Activated CD4-positive, alpha-beta T cell treated with anti-CD3 and anti-CD28 coated beads for 48 hours (primary cell): Measurements from ENCODE around the gene PSME3.

Experiments used
- DNase-seq: peaks from one replicate; pipeline ENCODE4 v3.0.0-alpha.2; 2020

Gene PSME3

DNA sequence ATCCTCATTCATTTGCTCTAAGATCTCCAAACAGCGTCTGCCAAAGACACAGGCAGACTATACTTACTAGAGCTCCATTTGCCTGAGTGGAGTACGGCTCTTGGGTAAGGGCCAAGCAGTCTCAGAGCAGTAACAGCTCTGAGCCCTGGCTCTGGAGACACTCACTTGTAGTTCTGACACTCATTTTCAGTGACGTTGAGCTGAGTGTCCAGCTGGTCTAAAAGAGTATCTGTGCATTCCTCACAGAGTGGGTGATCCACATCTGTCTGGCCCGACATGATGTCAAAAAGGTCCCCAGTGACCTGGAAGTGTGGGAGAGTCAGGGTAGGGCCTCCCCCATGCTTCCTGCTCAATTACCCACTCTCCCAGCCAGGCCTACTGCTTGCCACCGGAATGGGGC, 14.8 kb upstream of the PSME3 start:
- no peak for DNase-seq

DNA sequence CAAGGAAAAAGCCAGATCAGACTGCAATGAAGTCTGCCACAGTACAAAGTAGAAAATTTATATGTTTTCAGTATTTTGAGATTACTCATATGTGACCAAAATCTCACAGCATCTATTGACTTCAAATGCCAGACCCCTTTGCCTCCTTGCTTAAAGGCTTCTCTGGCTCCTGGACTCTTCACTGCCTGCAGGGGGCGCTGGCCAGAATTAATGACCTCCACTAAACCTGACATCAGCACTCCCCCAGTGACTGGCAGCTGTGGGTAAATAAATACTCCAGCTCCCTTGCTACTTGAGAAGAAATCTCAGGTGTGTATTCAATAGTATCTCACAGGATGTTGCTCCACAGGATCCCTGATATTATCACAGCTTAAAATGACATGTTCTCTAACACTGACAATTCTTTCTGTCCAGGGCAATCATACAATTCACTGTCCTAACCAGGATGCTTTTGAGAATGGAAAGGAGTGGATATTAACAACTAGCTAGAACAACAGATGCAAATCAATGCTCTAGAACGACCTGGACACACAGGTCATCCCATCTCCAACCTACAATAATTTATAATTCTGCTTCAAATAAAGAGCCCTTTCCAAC, 13.2 kb upstream of the PSME3 start:
- peak; percentile 85 for DNase-seq

DNA sequence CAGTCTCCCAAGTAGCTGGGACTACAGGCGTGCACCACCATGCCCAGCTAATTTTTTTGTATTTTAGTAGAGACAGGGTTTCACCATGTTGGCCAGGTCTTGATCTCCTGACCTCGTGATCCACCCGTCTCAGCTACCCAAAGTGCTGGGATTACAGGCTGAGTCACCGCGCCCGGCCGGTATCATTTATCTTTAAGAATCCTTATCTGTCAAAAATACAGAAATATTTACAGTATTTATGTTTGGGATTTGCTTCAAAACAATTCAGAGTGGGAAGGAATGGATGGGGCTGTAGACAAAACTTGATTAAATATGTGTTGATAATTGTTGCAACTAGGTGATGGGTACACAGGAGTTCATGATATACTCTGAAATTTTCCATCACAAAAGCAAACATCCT, 12.0 kb upstream of the PSME3 start:
- no peak for DNase-seq

DNA sequence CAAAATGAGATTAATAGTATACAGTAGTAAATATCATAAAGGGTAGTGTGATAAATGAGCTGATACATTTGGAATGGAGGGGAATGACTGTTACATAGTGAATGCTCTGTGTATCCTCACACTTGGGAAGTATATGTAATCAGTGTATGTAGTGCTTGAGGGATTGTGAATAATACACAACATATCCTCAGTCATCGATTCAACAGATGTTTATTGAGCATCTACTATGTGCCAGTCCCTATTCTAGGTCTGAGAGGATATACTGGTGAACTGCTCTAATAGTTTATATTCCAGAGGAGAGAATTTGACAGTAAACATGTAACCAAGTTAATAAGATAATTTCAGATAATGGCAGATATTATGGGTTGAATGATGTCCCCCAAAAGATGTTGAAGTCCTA, 5.7 kb upstream of the PSME3 start:
- DNase-seq: no peak

DNA sequence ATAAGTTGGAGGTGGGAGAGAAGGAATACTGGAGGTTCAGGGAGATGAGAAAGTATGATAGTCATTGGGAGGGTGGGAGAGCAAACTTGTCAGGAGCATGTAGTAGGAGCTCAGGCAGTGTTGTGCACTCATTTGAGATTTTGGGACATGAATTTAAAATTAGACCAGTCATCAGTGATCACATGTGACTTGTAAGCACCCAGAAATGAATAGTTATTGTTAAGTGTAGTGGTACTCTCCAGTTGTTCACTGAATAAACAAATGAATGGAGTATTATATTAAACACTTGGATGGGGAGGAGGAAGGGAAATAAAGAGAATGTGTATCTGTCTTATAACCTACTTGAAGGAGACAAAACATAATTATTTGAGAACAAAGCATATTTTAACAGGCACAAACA, 2.2 kb upstream of the PSME3 start:
- DNase-seq: no peak

DNA sequence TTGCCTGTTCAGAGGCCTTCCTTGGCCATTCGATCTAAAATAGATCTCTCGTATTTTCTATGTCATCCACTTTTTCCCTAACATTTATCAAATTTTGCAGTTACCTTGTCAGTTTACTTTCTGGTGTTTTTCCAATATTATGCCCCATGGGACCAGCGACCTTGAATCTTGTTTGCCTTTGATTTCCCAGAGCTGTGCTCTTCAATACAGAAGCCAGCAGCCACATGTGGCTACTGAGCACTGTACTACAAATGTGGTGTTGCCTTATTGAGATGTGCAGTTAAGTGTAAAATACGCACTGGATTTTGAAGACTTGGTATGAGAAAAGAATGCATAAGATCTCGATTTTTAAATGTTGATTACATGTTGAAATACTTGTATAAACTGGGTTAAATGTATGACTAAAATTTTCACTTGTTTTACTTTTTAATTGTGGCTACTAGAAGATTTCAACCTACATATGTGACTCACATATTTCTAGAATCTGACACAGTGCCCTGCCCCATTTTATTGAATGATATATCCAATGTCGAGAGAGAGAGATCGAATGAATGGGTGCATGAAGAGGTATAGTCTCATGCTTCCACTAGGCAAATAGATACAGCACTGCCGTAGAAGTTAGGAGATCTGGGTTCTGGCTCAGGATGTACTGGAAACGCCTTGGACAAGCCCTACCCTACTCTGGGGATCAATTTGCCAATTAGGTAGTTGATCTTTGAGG, 824 bp upstream of the PSME3 start:
- no peak for DNase-seq

DNA sequence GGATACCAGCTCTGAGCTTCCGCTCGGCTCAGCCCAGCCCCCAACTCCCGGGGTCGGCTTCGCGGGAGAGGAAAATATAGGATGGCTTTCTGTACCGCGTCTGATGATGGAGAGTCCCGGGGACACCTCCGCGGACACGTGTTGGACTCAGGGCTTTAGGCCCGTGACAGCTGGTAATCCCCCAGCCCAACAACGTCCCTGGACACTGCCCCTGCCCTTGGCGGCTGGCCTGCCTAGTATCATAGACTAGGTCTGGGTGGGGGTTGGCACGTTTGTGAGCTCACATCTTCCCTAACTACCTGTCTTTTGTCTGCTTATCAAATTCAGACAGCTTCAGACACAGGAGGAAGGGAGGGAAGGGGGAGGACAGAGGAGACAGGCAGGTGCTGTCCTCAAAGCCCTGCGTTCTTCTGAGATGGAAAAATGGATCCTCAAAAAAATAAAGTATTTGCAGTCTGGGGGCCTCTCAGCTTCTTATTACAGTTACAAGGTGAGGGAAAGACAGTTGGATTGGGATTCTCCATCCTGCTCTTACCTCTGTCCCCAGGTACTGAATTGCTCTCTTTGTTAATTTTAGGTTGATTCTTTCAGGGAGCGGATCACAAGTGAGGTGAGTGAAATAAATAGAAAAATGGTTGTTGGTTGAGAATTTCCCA, 698 bp downstream of the PSME3 start:
- no peak for DNase-seq

DNA sequence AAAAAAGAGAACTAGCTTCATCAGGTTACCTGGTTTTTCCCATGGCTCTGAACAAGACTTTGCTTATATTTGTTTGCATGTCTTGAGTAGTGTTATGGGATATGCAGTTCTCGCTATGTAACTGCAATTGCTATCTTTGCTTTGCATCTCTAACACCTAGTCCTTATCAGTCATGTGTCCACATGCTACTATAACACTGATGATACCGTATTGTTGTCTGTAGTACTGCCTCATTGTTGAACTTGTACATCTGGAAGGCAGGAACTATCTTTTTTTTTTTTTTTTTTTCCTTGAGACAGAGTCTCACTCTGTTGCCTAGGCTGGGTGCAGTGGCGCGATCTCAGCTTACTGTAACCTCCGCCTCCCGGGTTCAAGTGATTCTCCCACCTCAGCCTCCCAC, 2.5 kb downstream of the PSME3 start:
- no peak for DNase-seq

DNA sequence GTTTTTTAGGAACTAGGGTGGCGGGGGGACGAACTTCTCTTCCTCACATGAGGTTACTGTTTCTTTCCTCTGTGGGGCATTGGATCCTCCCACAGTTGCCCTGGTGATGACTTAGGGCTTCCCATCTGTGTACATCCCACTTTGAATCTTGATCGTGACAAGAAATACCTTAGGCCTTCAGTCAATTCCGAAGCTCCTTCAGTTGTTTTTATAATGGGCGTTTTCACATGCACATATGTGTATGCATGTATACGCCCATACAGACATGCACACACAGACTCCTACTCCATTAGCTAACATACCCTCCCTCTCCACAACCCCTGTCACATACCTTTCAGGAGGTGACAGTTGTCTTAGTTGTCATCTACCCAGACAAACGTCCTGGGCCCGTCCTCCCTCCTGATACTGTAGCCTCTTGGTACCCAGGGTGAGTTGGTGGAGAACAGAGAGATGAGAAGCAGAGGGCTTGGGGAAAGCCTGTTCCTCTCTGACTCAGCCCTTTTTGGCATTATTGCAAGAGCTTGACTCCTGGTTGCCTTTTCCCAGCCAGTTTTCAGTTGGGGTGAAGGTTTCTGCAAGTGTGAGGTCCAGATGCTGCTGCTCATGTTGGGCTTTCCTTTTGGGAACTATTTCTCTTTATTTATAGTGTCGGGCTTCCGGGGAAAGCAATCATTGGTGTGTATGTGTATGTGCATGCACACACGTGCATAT, 8.9 kb downstream of the PSME3 start:
- DNase-seq: no peak

DNA sequence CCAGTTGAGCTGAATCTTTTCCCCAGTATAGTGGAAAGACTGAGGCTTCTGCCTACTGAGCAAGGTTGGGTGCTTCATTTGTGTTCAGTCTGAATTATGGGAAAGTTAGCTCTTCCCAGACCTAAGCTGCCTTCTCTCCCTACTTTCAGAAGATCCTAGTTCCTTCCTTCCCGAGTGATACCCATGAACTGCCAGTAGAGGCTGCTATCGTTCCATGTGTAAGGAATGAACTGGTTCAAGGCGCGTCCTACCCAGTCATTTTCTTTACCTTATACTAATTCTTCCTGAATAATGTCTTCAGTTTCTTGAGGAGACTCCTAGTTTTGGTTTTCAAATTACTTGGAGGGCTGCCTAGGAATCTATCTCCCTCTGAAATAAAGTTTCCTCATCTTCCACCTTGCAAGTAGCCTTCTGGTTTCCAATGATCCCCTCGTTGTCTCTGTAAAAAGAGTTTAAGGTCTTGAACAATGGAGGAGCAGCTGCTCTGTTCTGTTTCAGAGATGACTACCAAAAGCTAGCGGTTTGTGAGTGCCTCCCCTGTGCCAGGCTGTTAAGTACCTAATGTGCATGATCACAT, 10.2 kb downstream of the PSME3 start:
- DNase-seq: no peak

DNA sequence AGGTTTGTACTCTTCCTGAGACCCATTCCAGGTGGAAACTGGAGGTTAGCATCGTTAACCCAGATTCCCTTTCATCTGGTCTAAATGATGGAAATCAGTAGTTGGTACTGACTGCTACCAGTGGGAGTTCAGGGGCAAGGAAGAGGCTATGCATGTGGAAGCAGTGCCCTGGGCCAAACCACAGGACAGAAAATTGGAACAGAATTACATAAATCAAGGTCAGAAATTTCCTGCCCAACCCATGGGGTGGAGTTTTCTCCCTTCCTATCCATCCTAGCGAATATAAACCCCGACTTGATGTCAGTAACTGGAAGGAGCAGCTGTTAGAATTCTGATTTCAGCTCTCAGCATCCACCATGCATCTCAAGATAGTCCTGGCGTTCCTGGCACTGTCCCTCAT, 11.1 kb downstream of the PSME3 start, which contains the start of gene AOC2:
TSS of gene AOC2 (plus strand) at position 310 of the 400 bp plus-strand sequence. CDS start at position 357, 47 bp downstream.
- DNase-seq: no peak

DNA sequence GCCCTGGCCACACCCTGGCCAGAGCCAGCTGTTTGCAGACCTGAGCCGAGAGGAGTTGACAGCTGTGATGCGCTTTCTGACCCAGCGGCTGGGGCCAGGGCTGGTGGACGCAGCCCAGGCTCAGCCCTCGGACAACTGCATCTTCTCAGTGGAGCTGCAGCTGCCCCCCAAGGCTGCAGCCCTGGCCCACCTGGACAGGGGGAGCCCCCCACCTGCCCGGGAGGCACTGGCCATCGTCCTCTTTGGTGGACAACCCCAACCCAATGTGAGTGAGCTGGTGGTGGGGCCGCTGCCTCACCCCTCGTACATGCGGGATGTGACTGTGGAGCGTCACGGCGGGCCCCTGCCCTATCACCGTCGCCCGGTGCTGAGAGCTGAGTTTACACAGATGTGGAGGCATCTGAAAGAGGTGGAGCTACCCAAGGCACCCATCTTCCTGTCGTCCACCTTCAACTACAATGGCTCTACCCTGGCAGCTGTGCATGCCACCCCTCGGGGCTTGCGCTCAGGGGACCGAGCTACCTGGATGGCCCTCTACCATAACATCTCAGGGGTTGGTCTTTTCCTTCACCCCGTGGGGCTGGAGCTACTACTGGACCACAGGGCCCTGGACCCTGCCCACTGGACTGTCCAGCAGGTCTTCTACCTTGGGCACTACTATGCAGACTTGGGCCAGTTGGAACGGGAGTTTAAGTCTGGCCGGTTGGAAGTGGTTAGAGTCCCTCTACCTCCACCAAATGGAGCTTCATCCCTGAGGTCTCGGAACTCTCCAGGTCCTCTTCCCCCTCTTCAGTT, 11.8 kb downstream of the PSME3 start:
- no peak for DNase-seq

DNA sequence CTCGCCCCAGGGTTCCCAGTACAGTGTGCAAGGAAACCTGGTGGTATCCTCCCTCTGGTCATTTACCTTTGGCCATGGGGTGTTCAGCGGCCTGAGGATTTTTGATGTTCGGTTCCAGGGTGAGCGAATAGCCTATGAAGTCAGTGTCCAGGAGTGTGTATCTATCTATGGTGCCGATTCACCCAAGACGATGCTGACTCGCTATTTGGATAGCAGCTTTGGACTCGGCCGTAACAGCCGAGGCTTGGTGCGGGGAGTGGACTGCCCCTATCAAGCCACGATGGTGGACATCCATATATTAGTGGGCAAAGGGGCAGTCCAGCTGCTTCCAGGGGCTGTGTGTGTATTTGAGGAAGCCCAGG, 12.3 kb downstream of the PSME3 start:
- DNase-seq: no peak

DNA sequence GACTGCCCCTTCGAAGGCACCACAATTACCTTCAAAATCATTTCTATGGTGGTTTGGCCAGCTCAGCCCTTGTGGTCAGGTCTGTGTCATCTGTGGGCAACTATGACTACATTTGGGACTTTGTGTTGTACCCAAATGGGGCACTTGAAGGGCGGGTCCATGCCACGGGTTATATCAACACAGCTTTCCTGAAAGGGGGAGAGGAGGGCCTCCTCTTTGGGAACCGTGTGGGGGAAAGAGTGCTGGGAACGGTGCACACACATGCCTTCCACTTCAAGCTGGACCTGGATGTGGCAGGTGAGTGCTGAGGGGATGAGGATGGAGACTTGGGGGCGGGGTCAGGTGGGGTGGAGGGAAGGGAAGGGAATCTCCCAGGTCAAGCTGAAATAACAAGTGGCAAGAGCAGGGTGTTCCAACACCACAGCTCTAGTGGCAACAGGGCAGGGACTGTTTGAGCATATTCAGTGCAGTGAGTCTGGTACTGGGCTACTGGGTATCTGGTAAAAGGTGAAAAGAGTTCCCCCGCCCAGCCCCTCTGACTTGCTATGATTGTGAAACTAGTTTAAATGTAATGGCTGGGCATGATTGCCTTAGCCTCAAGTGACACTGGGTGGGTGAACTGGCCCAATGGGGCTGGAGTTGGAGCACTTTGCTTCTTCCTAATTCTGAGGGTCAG, 12.9 kb downstream of the PSME3 start:
- DNase-seq: peak; percentile 73

DNA sequence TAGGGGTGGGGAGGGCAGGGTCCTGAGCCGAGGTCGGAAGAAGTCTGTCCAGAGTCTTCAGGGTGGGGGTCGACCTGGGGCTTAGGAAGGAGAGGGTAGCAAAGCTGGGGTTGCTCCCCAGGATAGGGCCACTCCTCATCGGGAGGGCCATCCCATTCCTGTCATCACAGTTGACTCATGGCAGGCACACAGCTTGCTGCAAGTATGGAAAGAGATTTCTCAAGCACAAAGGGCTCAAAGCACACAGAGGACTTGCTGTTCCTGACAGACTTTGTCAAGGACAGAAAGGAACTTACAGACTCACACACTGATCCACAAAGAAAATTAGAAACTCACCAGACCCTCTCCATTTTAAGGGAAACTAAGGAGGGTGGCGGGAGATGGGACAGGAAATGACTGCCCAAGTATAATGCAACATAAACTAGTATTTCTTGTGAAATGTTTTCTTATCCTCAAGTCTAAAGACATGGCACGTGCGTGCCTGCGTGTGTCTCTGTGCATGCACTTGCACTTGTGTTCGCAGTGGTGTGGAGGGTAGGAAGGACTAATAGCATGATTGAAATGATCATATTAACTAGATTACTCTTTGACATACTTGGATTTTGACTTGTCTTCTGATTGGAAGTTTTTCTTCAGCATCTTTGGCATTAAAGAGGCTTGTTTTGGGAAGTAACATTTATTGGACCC, 13.5 kb downstream of the PSME3 start:
- DNase-seq: no peak

DNA sequence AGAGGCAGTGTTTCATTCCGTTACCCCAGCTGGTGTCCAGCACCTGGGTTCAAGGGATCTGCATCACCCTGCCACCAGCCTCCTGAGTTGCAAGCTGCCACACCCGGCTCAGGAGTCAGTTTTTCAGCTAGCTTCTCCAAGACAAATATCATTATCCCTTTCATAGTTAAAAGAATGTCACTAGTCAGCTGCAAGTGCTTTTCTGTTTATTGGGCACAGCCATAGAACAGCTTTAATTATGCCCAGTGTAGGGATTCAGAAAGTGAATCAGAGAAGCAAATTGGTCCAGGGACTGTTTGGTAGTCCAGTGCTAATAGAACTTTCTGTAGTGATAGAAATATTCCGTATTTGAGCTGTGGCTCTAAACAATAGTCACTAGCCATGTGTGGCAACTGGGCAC, 14.9 kb downstream of the PSME3 start:
- no peak for DNase-seq

DNA sequence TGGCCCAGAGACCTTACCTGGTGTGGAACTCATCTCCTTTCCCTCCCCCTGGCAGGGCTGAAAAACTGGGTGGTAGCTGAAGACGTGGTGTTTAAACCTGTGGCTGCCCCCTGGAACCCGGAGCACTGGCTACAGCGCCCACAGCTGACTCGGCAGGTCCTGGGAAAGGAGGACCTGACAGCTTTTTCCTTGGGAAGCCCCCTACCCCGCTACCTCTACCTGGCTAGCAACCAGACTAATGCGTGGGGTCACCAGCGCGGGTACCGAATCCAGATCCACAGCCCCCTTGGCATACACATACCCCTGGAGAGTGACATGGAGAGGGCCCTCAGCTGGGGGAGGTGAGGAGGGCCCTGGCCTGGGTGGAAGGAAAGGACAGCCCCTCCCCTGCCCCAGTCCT, 15.8 kb downstream of the PSME3 start:
- DNase-seq: no peak

DNA sequence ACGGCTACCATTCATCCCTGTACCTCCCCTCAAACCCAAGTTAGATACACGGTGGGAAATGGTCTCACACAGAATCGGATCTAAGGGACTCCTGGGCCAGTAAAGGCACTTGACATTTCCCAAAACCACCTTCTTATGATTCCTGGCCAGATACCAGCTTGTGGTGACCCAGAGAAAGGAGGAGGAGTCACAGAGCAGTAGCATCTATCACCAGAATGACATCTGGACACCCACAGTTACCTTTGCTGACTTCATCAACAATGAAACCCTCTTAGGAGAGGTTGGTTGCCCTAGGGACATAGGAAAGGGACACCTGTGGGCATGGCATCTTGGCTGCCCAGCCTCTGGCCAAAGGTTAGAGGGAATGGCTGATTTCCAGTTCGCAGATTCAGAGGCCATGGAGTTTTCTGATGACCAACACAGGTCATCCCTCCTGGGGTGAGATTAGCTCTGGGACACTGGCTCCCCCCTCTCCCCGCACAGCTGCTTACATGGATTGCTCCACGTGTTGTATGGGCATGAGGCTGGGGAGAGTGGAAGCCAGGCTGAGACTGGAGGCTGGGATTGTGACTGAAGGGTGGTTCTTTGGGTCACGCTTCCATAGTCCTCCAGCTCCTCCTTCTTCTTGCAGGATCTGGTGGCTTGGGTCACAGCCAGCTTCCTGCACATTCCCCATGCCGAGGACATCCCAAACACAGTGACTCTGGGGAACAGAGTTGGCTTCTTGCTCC, 16.4 kb downstream of the PSME3 start:
- DNase-seq: no peak

DNA sequence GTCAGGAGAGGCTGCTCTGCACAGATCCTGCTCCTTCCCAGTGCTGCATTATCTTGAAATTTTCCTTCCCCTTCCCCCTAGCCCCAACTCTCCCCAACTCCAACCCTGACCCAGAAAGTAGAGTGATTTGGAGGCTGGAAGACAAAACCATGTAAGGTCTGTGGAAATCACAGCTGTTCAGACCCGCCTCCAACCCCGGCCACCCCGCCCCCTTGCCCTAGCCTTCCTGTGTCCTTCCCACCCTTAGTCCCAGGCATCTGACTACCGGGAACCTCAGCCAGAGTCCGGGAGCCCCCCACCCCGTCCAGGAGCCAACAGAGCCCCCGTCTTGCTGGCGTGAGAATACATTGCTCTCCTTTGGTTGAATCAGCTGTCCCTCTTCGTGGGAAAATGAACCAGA, 17.8 kb downstream of the PSME3 start, which contains the start of gene AOC3:
TSS of gene AOC3 (plus strand) at position 246 of the 400 bp plus-strand sequence. CDS start at position 391, 145 bp downstream.
- no peak for DNase-seq
